Stimulated activated CD8-positive, alpha-beta memory T cell treated with anti-CD3 and anti-CD28 coated beads, Interleukin-7, amount 100 ng/mL, for 48 hours (primary cell): ENCODE measurements around the gene AP2M1.

Experiments
- DNase-seq, 2 donors: peaks; one replicate each; pipeline ENCODE4 v3.0.0-alpha.2; 2020; ENCODE audit warnings: low read depth in 1 of 2; ENCODE audit errors: extremely low read depth in 1 of 2

Gene AP2M1

GRCh38 chr3:184222521-184222920 lies 47.9 kb downstream of the AP2M1 start:
- no peak for DNase-seq

- DNase-seq, result no peak
These were observed 49.3 kb downstream of the AP2M1 start for GRCh38 chr3:184223946-184224345.

GRCh38 chr3:184227481-184227935 lies 52.9 kb downstream of the AP2M1 start:
- peak; percentile 13 to 28 for DNase-seq

- no peak for DNase-seq
These were observed 53.9 kb downstream of the AP2M1 start for GRCh38 chr3:184228376-184229137.

- peak; percentile 46 to 63 for DNase-seq
These were observed 54.9 kb downstream of the AP2M1 start, which contains the start of gene VWA5B2 for GRCh38 chr3:184229394-184230080. Gene VWA5B2 (plus strand): TSS chr3:184229585. CDS start chr3:184230529, 944 bp downstream.

GRCh38 chr3:184230081-184230602 lies 55.5 kb downstream of the AP2M1 start:
- DNase-seq, result no peak

GRCh38 chr3:184230603-184231528 lies 56.2 kb downstream of the AP2M1 start:
- no peak for DNase-seq

- no peak for DNase-seq
These were observed 57.0 kb downstream of the AP2M1 start for GRCh38 chr3:184231671-184232070.

- no peak for DNase-seq
These were observed 58.6 kb downstream of the AP2M1 start for GRCh38 chr3:184233127-184233843.
